HL-60 (cell line): ENCODE measurements around the gene PCP2.

ENCODE experiments used
- DNase-seq, 2 experiments: peaks; one replicate each; pipeline ENCODE4 v3.0.0-alpha.2; 2010 to 2020; ENCODE audit warnings: low read depth in 1 of 2, low spot score in 1 of 2
- H3K27ac ChIP-seq: fragments of 250-450 bp; sonication (Bioruptor Pico); replicated peaks from 2 replicates; pipeline ENCODE4 v1.5.1; 2020; ENCODE audit warnings: mild to moderate bottlenecking, moderate library complexity
- H3K27me3 ChIP-seq: fragments of 250-450 bp; sonication (Bioruptor Pico); 2 replicates; pipeline ENCODE4 v1.5.1; 2021; ENCODE audit warnings: mild to moderate bottlenecking, moderate library complexity; ENCODE audit not compliant: insufficient read depth, poor library complexity, severe bottlenecking
- H3K4me3 ChIP-seq: replicated peaks from 2 replicates; pipeline ENCODE4 v1.5.1; 2011; ENCODE audit warnings: mild to moderate bottlenecking, control low read depth, low read length; ENCODE audit not compliant: insufficient read depth
- CTCF ChIP-seq: IDR thresholded peaks from one replicate; pipeline ENCODE4 v1.5.1; 2011; ENCODE audit warnings: low read length, control low read depth, inconsistent platforms; ENCODE audit not compliant: insufficient read depth
- GABPA ChIP-seq: IDR thresholded peaks from 2 replicates; pipeline ENCODE4 v1.6.1; 2012; ENCODE audit warnings: low read depth
- POLR2AphosphoS5 ChIP-seq: IDR thresholded peaks from 2 replicates; pipeline ENCODE4 v1.6.1; 2012; ENCODE audit warnings: low read depth
- REST ChIP-seq: IDR thresholded peaks from 2 replicates; pipeline ENCODE4 v1.6.1; 2012; ENCODE audit warnings: low read depth; ENCODE audit not compliant: insufficient replicate concordance
- SPI1 ChIP-seq: IDR thresholded peaks from 2 replicates; pipeline ENCODE4 v1.6.1; 2012; ENCODE audit warnings: low read depth, mild to moderate bottlenecking, borderline replicate concordance

Gene PCP2

GRCh38 chr19:7623725-7624603, 9.6 kb downstream of the PCP2 start:
- H3K4me3 ChIP-seq: no peak overlapping the region
- H3K27ac ChIP-seq: no peak overlapping the region
- H3K27me3 ChIP-seq: no peaks in the 10 kb centered on the region
- no peak for TF ChIP-seq GABPA
- TF ChIP-seq REST: no peak
- TF ChIP-seq CTCF: no peak
- no peak for TF ChIP-seq SPI1
- TF ChIP-seq POLR2AphosphoS5: no peak
- no peak for DNase-seq

GRCh38 chr19:7622933-7623685, 10.4 kb downstream of the PCP2 start:
- no peaks in the 10 kb centered on the region for H3K27me3 ChIP-seq
- TF ChIP-seq REST (no peak), GABPA (no peak), CTCF (no peak), POLR2AphosphoS5 (no peak), SPI1 (no peak)
- no peak for DNase-seq
- no peak overlapping the region for H3K27ac ChIP-seq
- no peak overlapping the region for H3K4me3 ChIP-seq

DNA sequence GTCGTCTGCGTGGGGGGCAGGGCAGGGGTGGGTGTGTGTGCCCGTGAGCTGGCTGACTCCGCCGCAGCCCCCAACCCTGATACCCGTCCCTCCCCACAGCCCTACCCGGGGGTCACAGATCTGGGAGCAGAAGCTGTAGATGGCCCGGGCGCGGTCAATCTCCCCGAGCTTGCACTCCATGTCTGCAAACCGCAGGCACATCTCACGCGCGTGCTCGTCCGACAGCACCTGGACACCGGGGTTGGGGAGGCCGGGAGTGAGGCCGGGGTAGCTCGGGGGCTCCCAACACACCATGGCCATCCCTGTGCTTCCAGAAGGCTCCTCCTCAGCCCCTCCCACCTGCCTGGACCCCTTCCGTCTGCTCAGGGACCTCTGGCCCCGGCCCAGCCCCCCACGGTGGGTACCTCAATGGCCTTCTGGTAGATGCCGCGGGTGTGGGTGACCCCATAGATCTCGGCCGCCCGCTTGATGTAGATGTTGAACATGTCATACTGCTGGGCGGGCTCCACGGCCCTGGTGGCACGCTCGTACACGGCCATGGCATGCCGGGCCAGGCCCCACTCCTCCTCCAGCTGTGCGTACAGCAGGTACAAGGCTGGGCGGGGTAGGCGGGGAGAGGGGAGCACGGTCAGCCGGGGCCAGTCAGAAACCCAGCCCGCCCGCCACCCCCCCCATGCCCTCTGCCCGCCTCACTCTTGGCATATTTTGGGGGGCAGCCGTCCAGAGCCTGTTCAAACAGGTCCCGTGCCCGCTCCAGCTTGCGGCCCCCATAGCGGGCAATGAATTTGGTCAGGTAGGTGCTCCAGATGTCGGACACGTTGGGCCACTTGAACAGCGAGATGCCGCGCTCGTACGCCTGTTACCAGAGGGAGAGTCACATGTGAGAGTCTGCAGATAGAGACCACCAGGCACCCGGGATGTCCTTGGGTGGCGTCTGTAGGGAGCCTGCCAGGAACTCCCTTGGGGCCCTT, 12.8 kb downstream of the PCP2 start:
- H3K27me3 ChIP-seq: no peaks in the 10 kb centered on the region

More for the DNA sequence above, 12.8 kb downstream of the PCP2 start:
- TF ChIP-seq SPI1 (no peak), GABPA (no peak), CTCF (no peak), POLR2AphosphoS5 (no peak), REST (no peak)
- DNase-seq: no peak
- Histone ChIP-seq H3K4me3 (no peak overlapping the region), H3K27ac (no peak overlapping the region)
